Activated gamma-delta T cell (primary cell): Measurements from ENCODE around the gene NXPE3.
"Not testable (repeated sequence)": the region's sequence is repeated elsewhere in the genome, so short reads cannot be mapped to it uniquely, and the experiment has no call there.

Experiments
- DNase-seq: peaks from one replicate; lab custom pipeline; 2025; lab: John Stamatoyannopoulos, UW

The NXPE3 gene

GRCh38 chr3:101851850-101852714, 73.1 kb downstream of the NXPE3 start:
- DNase-seq: no peak

GRCh38 chr3:101852983-101853840, 74.2 kb downstream of the NXPE3 start:
- DNase-seq: no peak

GRCh38 chr3:101853982-101854381, 75.0 kb downstream of the NXPE3 start:
- no peak for DNase-seq

GRCh38 chr3:101854608-101855304, 75.7 kb downstream of the NXPE3 start:
- no peak for DNase-seq

GRCh38 chr3:101857301-101857741, 78.3 kb downstream of the NXPE3 start:
- no peak for DNase-seq

- no peak for DNase-seq
Observed at GRCh38 chr3:101858464-101859030, 79.5 kb downstream of the NXPE3 start.

GRCh38 chr3:101859882-101860448, 81.0 kb downstream of the NXPE3 start:
- no peak for DNase-seq

GRCh38 chr3:101861212-101861788, 82.3 kb downstream of the NXPE3 start:
- DNase-seq: no peak

- DNase-seq: no peak
Observed at GRCh38 chr3:101861789-101862415, 82.9 kb downstream of the NXPE3 start.

GRCh38 chr3:101862416-101863165, 83.6 kb downstream of the NXPE3 start:
- DNase-seq: no peak

GRCh38 chr3:101864926-101865325, 85.9 kb downstream of the NXPE3 start:
- DNase-seq: not testable (repeated sequence)

GRCh38 chr3:101865751-101866509, 86.9 kb downstream of the NXPE3 start:
- DNase-seq: no peak

GRCh38 chr3:101867511-101867910, 88.5 kb downstream of the NXPE3 start:
- DNase-seq: no peak

GRCh38 chr3:101867996-101868395, 89.0 kb downstream of the NXPE3 start:
- DNase-seq: no peak

- DNase-seq: no peak
Observed at GRCh38 chr3:101868534-101869464, 89.8 kb downstream of the NXPE3 start.

GRCh38 chr3:101870138-101870537, 91.1 kb downstream of the NXPE3 start:
- DNase-seq: no peak

GRCh38 chr3:101873619-101874018, 94.6 kb downstream of the NXPE3 start:
- no peak for DNase-seq

GRCh38 chr3:101876142-101876541, 97.1 kb downstream of the NXPE3 start:
- DNase-seq: no peak
